B cell (primary cell): Measurements from ENCODE around the gene DENND2A. TPM values are rescaled to one million over a fixed set of nuclear protein-coding genes. Genes with fewer than 3 reads are reported as not detected.
"Not testable (repeated sequence)": the region's sequence is repeated elsewhere in the genome, so short reads cannot be mapped to it uniquely, and the experiment has no call there.

Experiments
- ATAC-seq: fragments of 200-7000 bp; cut with Tn5 transposase; one replicate; pipeline ENCODE4 v1.10.0; 2021; ENCODE audit warnings: low read depth, mild to moderate bottlenecking, moderate number of reproducible peaks, moderate library complexity
- CTCF ChIA-PET: fragments of 350-600 bp; sonication (Branson Sonifier 250); formaldehyde crosslinking; loops from one replicate; lab custom pipeline; 2021; ENCODE audit warnings: antibody characterized with exemption, inconsistent platforms; lab: Charles Lee
- POLR2A ChIA-PET: fragments of 350-600 bp; sonication (Branson Sonifier 250); formaldehyde crosslinking; loops from one replicate; lab custom pipeline; 2021; ENCODE audit warnings: antibody characterized with exemption; lab: Charles Lee
- DNase-seq: peaks from one replicate; pipeline ENCODE4 v3.0.0; 2013
- H2AFZ ChIP-seq: 2 replicates; pipeline ENCODE4 v1.6.1; 2012; ENCODE audit warnings: mild to moderate bottlenecking, low read depth, low read length; ENCODE audit not compliant: insufficient read depth, poor library complexity, severe bottlenecking
- H3K27ac ChIP-seq, 2 donors: 1 replicate in 1 of 2; 2 replicates in 1 of 2; pipeline ENCODE4 v1.5.1; 2012 to 2013; ENCODE audit warnings: low read length in 2 of 2, mild to moderate bottlenecking in 2 of 2, moderate library complexity in 1 of 2
- H3K27me3 ChIP-seq, 4 experiments: fragments of 200-600 bp in 1 of 4; sonication (generic) in 1 of 4; replicated peaks in 1 of 4; 1 replicate in 2 of 4; 2 replicates in 2 of 4; pipeline versions ENCODE4 v1.6.1 to v1.7.0; 2013 to 2016; ENCODE audit warnings: low read length in 3 of 4, mild to moderate bottlenecking in 2 of 4, mixed read lengths in 1 of 4, moderate library complexity in 1 of 4; ENCODE audit not compliant: insufficient read depth in 4 of 4, control insufficient read depth in 3 of 4; ENCODE audit errors: control extremely low read depth in 1 of 4
- H3K36me3 ChIP-seq, 2 experiments: replicated peaks in 1 of 2; 1 replicate in 1 of 2; 2 replicates in 1 of 2; pipeline versions ENCODE4 v1.6.1 to v1.7.1; 2013; ENCODE audit warnings: low read length in 1 of 2; ENCODE audit not compliant: insufficient read depth in 2 of 2, control insufficient read depth in 1 of 2; ENCODE audit errors: control extremely low read depth in 1 of 2, extremely low read depth in 1 of 2
- H3K4me1 ChIP-seq, 2 donors: fragments of 200-600 bp in 1 of 2; sonication (generic) in 1 of 2; 1 replicate in 1 of 2; 2 replicates in 1 of 2; pipeline versions ENCODE4 v1.5.1 to v1.6.1; 2013 to 2017; ENCODE audit warnings: low read length in 2 of 2; ENCODE audit not compliant: control insufficient read depth in 2 of 2, insufficient read depth in 2 of 2
- H3K4me2 ChIP-seq: replicated peaks from 2 replicates; pipeline ENCODE3; 2012; ENCODE audit warnings: mild to moderate bottlenecking, low read depth, low read length; ENCODE audit not compliant: poor library complexity, severe bottlenecking
- H3K4me3 ChIP-seq, 5 experiments: fragments of 200-600 bp in 1 of 5; sonication (generic) in 1 of 5; 1 replicate in 3 of 5; 2 replicates in 2 of 5; pipeline versions ENCODE4 v1.5.1 to v1.7.0; 2011 to 2016; ENCODE audit warnings: low read length in 4 of 5, mild to moderate bottlenecking in 4 of 5, low read depth in 2 of 5, control low read depth in 1 of 5, moderate library complexity in 1 of 5; ENCODE audit not compliant: insufficient read depth in 1 of 5; ENCODE audit errors: control extremely low read depth in 1 of 5, extremely low read depth in 1 of 5
- H3K79me2 ChIP-seq: fragments of 200-600 bp; sonication (generic); one replicate; pipeline ENCODE4 v1.6.0; 2016; ENCODE audit warnings: low read length; ENCODE audit not compliant: control insufficient read depth, insufficient read depth
- H3K9ac ChIP-seq: fragments of 200-600 bp; sonication (generic); 2 replicates; pipeline ENCODE4 v1.6.1; 2017; ENCODE audit warnings: mild to moderate bottlenecking, low read length, moderate library complexity
- H3K9me3 ChIP-seq, 3 donors: one replicate each; pipeline versions ENCODE4 v1.6.1 to v1.7.1; 2013; ENCODE audit warnings: low read length in 2 of 3; ENCODE audit not compliant: control insufficient read depth in 2 of 3, insufficient read depth in 1 of 3; ENCODE audit errors: control extremely low read depth in 1 of 3
- H4K20me1 ChIP-seq: 2 replicates; pipeline ENCODE4 v1.6.0; 2012; ENCODE audit warnings: mild to moderate bottlenecking, low read length; ENCODE audit not compliant: insufficient read depth, control insufficient read depth, poor library complexity, severe bottlenecking
- H3K27ac Mint-ChIP-seq: one replicate; pipeline ENCODE4 v1.8.0; 2021; ENCODE audit warnings: mixed read lengths
- H3K27me3 Mint-ChIP-seq: one replicate; pipeline ENCODE4 v1.8.0; 2021; ENCODE audit warnings: mixed read lengths
- H3K4me1 Mint-ChIP-seq: one replicate; pipeline ENCODE4 v1.8.0; 2021; ENCODE audit warnings: mixed read lengths
- H3K4me3 Mint-ChIP-seq: one replicate; pipeline ENCODE4 v1.8.0; 2021; ENCODE audit warnings: mixed read lengths
- H3K9me3 Mint-ChIP-seq: one replicate; pipeline ENCODE4 v1.8.0; 2022; ENCODE audit warnings: mixed read lengths; ENCODE audit not compliant: insufficient read depth
- CTCF ChIP-seq: fragments of 200-600 bp; IDR thresholded peaks from one replicate; pipeline ENCODE4 v1.8.0; 2022; ENCODE audit warnings: antibody characterized with exemption, mild to moderate bottlenecking
- EZH2 ChIP-seq: IDR thresholded peaks from 2 replicates; pipeline ENCODE4 v1.6.1; 2012; ENCODE audit warnings: borderline replicate concordance, low read depth, mild to moderate bottlenecking, moderate library complexity, low read length; ENCODE audit not compliant: insufficient read depth, poor library complexity, severe bottlenecking
- WGBS: methylation state at CpG from one replicate; pipeline ENCODE4 v1.1.5; 2013; ENCODE audit warnings: missing lambda C conversion rate; ENCODE audit not compliant: insufficient coverage; 5-methylcytosine and 5-hydroxymethylcytosine counted together
- intact Hi-C: fragments of 100-400 bp; cut with micrococcal nuclease; formaldehyde crosslinking; loops from one replicate; pipeline ENCODE4 v1.10.0; 2022
- polyA plus RNA-seq: library from polyadenylated mRNA; depleted of rRNA; stranded (reverse); fragments of >200 nt; gene quantifications from 2 replicates; pipeline ENCODE4 v1.2.3, GENCODE V29; 2012
- total RNA-seq, 2 donors: library from RNA; stranded (reverse); fragments of 120-200 nt in 1 of 2; gene quantifications; 1 replicate in 1 of 2; 2 replicates in 1 of 2; pipeline versions ENCODE4 v1.2.3 to v1.2.4, GENCODE V29; 2013 to 2022

Gene DENND2A
- total and polyA plus RNA-seq, 2 donors (not counting 1 experiment from before 2014, with no cell fraction given) = 0.31 TPM; not detected in 1

GRCh38 chr7:140625908-140626868, 14.4 kb downstream of the DENND2A start:
- H3K4me1 ChIP-seq = no peaks in the 10 kb centered on the region
- no peak overlapping the region for H3K4me3 ChIP-seq
- H3K27ac ChIP-seq = no peak overlapping the region
- H3K4me2 ChIP-seq = no peak overlapping the region
- DNase-seq = no peak
- TF ChIP-seq EZH2 (no peak), CTCF (no peak)
- no peak overlapping the region for H3K4me3 Mint-ChIP-seq
- no peaks in the 10 kb centered on the region for H3K79me2 ChIP-seq
- H3K27ac Mint-ChIP-seq = no peak overlapping the region
- H3K27me3 Mint-ChIP-seq = peaks cover 19% of the 10 kb centered on the region
- POLR2A ChIA-PET = no interaction called here
- CTCF ChIA-PET = interaction anchor here (0.5 kb wide), 1 partner anchor 82 kb away, joined by 4 read pairs; no protein-coding TSS in a partner anchor
- 80% methylated on average over 11 of the region's 17 CpGs for WGBS
- ATAC-seq = no peak
- H2AFZ ChIP-seq = no peak overlapping the region
- no peaks in the 10 kb centered on the region for H3K36me3 ChIP-seq
- no peaks in the 10 kb centered on the region for H3K9me3 Mint-ChIP-seq
- no peak overlapping the region for H3K9ac ChIP-seq
- no peaks in the 10 kb centered on the region for H3K9me3 ChIP-seq
- intact Hi-C loops = no loop called here
- no peaks in the 10 kb centered on the region for H4K20me1 ChIP-seq
- H3K4me1 Mint-ChIP-seq = peaks cover 7% of the 10 kb centered on the region
- H3K27me3 ChIP-seq = peaks cover 0 to 2% (median 0%) of the 10 kb centered on the region in 4 experiments

- H3K79me2 ChIP-seq, H3K9me3 ChIP-seq, ATAC-seq, H3K9ac ChIP-seq, H3K4me1 ChIP-seq, H3K4me2 ChIP-seq, H2AFZ ChIP-seq, H3K27ac ChIP-seq, intact Hi-C loops, DNase-seq, H3K4me1 Mint-ChIP-seq, CTCF ChIA-PET, POLR2A ChIA-PET, H3K27ac Mint-ChIP-seq, H3K4me3 ChIP-seq, H3K27me3 ChIP-seq, H4K20me1 ChIP-seq, H3K4me3 Mint-ChIP-seq, H3K36me3 ChIP-seq, H3K9me3 Mint-ChIP-seq: not testable (repeated sequence)
- WGBS = 95% methylated on average over 9 of the region's 10 CpGs
- H3K27me3 Mint-ChIP-seq = peaks cover 16% of the 10 kb centered on the region
These were observed 15.4 kb downstream of the DENND2A start for GRCh38 chr7:140625192-140625558.
